Natural killer cell (primary cell): ENCODE measurements around the gene GALNT2. TPM values are rescaled to one million over a fixed set of nuclear protein-coding genes. Genes with fewer than 3 reads are reported as not detected.

Experiments
- ATAC-seq, 3 donors: fragments of 150-1000 bp in 2 of 3; fragments of 200-7000 bp in 1 of 3; cut with Tn5 transposase; 1 replicate in 1 of 3; 2 replicates in 2 of 3; pipeline ENCODE4 v1.10.0; 2021; ENCODE audit warnings: mild to moderate bottlenecking in 2 of 3, moderate library complexity in 2 of 3
- DNase-seq, 2 donors: peaks; one replicate each; pipeline versions ENCODE4 v3.0.0 to v3.0.0-alpha.2; 2013 to 2021; ENCODE audit warnings: mixed read lengths in 1 of 2
- H3K27ac ChIP-seq: one replicate; pipeline ENCODE4 v1.5.1; 2013; ENCODE audit warnings: mild to moderate bottlenecking, low read length
- H3K27me3 ChIP-seq: one replicate; pipeline ENCODE4 v1.6.1; 2013; ENCODE audit warnings: low read length; ENCODE audit not compliant: control insufficient read depth, insufficient read depth
- H3K36me3 ChIP-seq: one replicate; pipeline ENCODE4 v1.6.1; 2013; ENCODE audit warnings: low read length; ENCODE audit not compliant: control insufficient read depth, insufficient read depth
- H3K4me1 ChIP-seq: one replicate; pipeline ENCODE4 v1.6.1; 2013; ENCODE audit warnings: low read length; ENCODE audit not compliant: control insufficient read depth, insufficient read depth
- H3K4me3 ChIP-seq: one replicate; pipeline ENCODE4 v1.5.1; 2013; ENCODE audit warnings: low read length
- H3K9me3 ChIP-seq: one replicate; pipeline ENCODE4 v1.6.1; 2013; ENCODE audit warnings: low read length; ENCODE audit not compliant: control insufficient read depth, insufficient read depth
- H3K27ac Mint-ChIP-seq, 2 donors: one replicate each; pipeline ENCODE4 v1.8.0; 2022; ENCODE audit warnings: mild to moderate bottlenecking in 2 of 2, mixed read lengths in 2 of 2, moderate library complexity in 1 of 2
- H3K27me3 Mint-ChIP-seq, 2 donors: one replicate each; pipeline ENCODE4 v1.8.0; 2022; ENCODE audit warnings: low read depth in 2 of 2, mixed read lengths in 2 of 2
- H3K36me3 Mint-ChIP-seq: one replicate; pipeline ENCODE4 v1.8.0; 2022; ENCODE audit warnings: mixed read lengths
- H3K4me1 Mint-ChIP-seq, 2 donors: one replicate each; pipeline ENCODE4 v1.8.0; 2022; ENCODE audit warnings: mixed read lengths in 2 of 2
- H3K4me3 Mint-ChIP-seq: one replicate; pipeline ENCODE4 v1.8.0; 2022; ENCODE audit warnings: mild to moderate bottlenecking, moderate library complexity, mixed read lengths
- H3K9me3 Mint-ChIP-seq, 2 donors: one replicate each; pipeline ENCODE4 v1.8.0; 2022; ENCODE audit warnings: mixed read lengths in 2 of 2
- WGBS: methylation state at CpG from one replicate; pipeline ENCODE4 v1.1.7; 2013; ENCODE audit warnings: missing lambda C conversion rate; ENCODE audit not compliant: insufficient coverage; 5-methylcytosine and 5-hydroxymethylcytosine counted together
- intact Hi-C: fragments of 100-400 bp; cut with micrococcal nuclease; formaldehyde crosslinking; loops from one replicate; pipeline ENCODE4 v1.14.2; 2022
- total RNA-seq, 4 donors: library from RNA; stranded (reverse); fragments of 120-200 nt in 1 of 4; gene quantifications; one replicate each; pipeline versions ENCODE4 v1.2.3 to v1.2.4, GENCODE V29; 2013 to 2022
- TF ChIP-seq, protein P1 (sequence below): fragments of 200-600 bp; IDR thresholded peaks from one replicate; pipeline ENCODE4 v1.8.0; 2022; ENCODE audit warnings: antibody characterized with exemption

Gene GALNT2
- total RNA-seq, 3 donors from 2014 or later (not counting 1 experiment from before 2014, with no cell fraction given) = 31.2 to 53.6 (median 47.3) TPM

DNA sequence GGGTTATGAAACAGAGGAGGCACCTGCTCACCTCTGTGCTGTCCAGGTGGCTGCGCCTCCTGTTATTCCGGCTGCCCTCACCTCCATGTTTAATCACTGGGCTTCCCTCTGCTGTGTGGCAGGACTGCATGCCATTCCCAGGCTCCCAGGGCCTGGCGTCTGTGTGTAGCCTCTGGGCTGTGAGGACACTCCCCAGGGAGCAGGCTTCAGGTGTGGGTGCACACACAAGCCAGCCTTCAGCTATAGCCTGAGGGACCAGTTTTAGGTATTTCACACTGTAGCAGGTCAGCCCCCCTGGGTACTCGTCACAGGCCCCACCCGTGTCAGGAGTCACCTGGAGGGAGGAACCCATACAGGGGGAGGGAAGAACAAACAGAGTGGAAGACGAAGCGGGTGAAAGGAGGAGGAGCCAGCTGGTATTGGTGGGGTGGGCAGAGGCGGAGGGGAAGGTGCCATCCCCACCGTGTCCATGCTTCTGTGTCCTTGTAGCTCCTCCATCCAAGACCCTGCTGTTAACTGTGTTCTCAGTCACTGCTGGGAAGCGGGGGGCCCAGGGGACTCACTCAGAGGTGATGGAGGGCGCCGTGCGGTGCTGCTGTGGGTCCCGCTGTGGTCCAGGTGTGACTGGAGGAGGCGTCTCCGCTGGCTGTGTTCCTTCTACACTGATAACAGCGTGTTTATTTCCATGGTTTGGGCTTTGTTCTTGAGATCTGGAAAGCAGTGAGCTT is 200.5 kb downstream of the GALNT2 start:
- intact Hi-C loops = no loop called here
- Histone ChIP-seq H3K9me3 (no peaks in the 10 kb centered on the region), H3K27me3 (no peaks in the 10 kb centered on the region), H3K4me1 (peaks cover 21% of the 10 kb centered on the region), H3K27ac (no peak overlapping the region), H3K36me3 (peaks cover 27% of the 10 kb centered on the region), H3K4me3 (no peak overlapping the region)
- WGBS = 89% methylated on average over 17 of the region's 17 CpGs
- H3K9me3 Mint-ChIP-seq = no peaks in the 10 kb centered on the region
- TF ChIP-seq, protein P1, sequence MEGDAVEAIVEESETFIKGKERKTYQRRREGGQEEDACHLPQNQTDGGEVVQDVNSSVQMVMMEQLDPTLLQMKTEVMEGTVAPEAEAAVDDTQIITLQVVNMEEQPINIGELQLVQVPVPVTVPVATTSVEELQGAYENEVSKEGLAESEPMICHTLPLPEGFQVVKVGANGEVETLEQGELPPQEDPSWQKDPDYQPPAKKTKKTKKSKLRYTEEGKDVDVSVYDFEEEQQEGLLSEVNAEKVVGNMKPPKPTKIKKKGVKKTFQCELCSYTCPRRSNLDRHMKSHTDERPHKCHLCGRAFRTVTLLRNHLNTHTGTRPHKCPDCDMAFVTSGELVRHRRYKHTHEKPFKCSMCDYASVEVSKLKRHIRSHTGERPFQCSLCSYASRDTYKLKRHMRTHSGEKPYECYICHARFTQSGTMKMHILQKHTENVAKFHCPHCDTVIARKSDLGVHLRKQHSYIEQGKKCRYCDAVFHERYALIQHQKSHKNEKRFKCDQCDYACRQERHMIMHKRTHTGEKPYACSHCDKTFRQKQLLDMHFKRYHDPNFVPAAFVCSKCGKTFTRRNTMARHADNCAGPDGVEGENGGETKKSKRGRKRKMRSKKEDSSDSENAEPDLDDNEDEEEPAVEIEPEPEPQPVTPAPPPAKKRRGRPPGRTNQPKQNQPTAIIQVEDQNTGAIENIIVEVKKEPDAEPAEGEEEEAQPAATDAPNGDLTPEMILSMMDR = no peak
- peak overlapping the region in 1 of 2 donors; percentile 36 for H3K27ac Mint-ChIP-seq
- peaks cover 14 to 18% of the 10 kb centered on the region in 2 donors for H3K4me1 Mint-ChIP-seq
- H3K36me3 Mint-ChIP-seq = no peaks in the 10 kb centered on the region
- H3K4me3 Mint-ChIP-seq = no peak overlapping the region
- DNase-seq = no peak
- ATAC-seq = no peak
- H3K27me3 Mint-ChIP-seq = no peaks in the 10 kb centered on the region

DNA sequence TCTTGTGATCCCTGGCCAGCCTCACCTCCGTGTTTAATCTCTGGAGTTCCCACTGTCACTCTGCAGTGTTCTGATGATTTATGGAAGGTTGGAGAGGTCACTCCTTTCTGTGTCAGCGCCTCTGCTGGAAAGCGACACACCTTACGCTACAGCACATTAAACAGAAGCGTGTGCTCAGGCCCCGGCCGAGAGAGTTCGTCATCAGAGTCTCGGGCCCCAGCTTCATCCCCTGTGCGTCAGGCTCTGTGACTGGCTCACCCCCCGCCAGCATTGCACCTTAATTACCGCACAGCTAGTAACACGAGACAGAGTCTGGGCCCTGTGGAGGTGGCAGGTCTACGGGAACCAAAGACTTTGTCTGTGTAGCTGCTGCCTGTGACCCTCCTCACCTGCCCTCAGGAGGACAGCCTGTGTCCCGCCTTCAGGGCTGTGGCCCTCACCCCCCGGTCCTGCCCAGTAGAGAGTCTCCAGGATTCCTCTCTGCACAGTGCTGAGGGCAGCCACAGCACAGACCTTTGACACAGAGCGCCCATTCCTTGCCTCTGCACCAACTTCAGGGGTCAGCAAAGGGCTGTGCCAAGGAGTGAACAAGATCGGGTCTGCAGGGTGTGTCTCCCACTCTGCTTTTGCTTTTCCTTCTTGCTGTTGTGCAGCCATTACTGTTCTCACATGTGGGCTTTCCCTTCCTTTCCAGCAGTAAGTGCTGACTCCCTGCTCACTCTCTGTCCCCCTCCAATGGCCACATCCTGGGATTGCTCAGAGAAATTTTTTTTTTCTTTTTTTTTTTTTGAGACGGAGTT is 201.5 kb downstream of the GALNT2 start:
- Mint-ChIP-seq H3K36me3 (no peaks in the 10 kb centered on the region), H3K4me1 (peaks cover 25% of the 10 kb centered on the region in 2 donors), H3K27ac (no peak overlapping the region), H3K9me3 (no peaks in the 10 kb centered on the region), H3K4me3 (no peak overlapping the region), H3K27me3 (no peaks in the 10 kb centered on the region)
- WGBS = 92% methylated on average over 19 of the region's 19 CpGs
- Histone ChIP-seq H3K4me1 (peaks cover 21% of the 10 kb centered on the region), H3K9me3 (no peaks in the 10 kb centered on the region), H3K27me3 (no peaks in the 10 kb centered on the region), H3K27ac (no peak overlapping the region), H3K4me3 (no peak overlapping the region), H3K36me3 (peaks cover 22% of the 10 kb centered on the region)
- no peak for DNase-seq
- no peak for ATAC-seq
- TF ChIP-seq, protein P1 = no peak
- intact Hi-C loops = no loop called here

DNA sequence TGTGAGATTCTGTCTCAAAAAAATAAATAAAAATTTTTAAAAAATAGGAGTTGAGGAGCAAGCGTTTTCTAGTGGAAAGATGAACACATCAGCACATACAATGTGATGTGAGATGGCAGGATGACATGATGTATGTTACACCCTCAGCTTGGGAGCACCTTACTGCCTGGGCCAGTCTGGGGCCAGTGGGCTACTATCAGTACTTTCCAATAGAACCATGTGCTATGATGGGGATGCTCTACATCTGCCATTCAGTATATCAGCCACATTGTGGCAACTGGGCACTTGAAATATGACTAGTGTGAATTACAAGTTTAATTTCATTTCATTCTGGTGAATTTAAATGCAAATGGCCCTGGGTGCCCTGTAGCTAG is 203.1 kb downstream of the GALNT2 start:
- Mint-ChIP-seq H3K4me1 (peaks cover 35% of the 10 kb centered on the region in 2 donors), H3K9me3 (no peaks in the 10 kb centered on the region), H3K27me3 (no peaks in the 10 kb centered on the region), H3K4me3 (peak overlapping the region; percentile 75), H3K36me3 (no peaks in the 10 kb centered on the region), H3K27ac (peak overlapping the region; percentile 36 to 47)
- DNase-seq (no peak), ATAC-seq (peak in 1 of 3 donors; percentile 45)
- peaks cover 21% of the 10 kb centered on the region for H3K4me1 ChIP-seq
- intact Hi-C loops = no loop called here
- H3K4me3 ChIP-seq = no peak overlapping the region
- H3K27me3 ChIP-seq = no peaks in the 10 kb centered on the region
- TF ChIP-seq, protein P1 = no peak
- H3K27ac ChIP-seq = peak overlapping the region; percentile 19
- WGBS = 100% methylated on average over 1 of the region's 1 CpG
- H3K9me3 ChIP-seq = no peaks in the 10 kb centered on the region
- H3K36me3 ChIP-seq = peaks cover 13% of the 10 kb centered on the region
